Measurements from ENCODE around the gene ZNF516. TPM values are rescaled to one million over a fixed set of nuclear protein-coding genes. Genes with fewer than 3 reads are reported as not detected.
"Not testable (repeated sequence)": the region's sequence is repeated elsewhere in the genome, so short reads cannot be mapped to it uniquely, and the experiment has no call there.

ZNF516 gene
- 10 to 100 TPM; 24.3 to 29.9 (median 26.9) TPM for total RNA-seq
- 1 to 10 TPM; 2.1 to 6.1 (median 2.4) TPM for polyA plus RNA-seq

GRCh38 chr18:76495006-76495370 is at the start of gene ZNF516:
ZNF516 (minus strand) TSS chr18:76495242; CDS start chr18:76443054, 52,188 bp downstream.
- peaks cover 0 to 29% (median 9%) of the 10 kb centered on the region in 4 donors for H3K4me1 ChIP-seq
- no peak for DNase-seq
- intact Hi-C loops (cut with DNase I): loop anchor here (5.0 to 10.0 kb wide), 3 partner anchors 98 to 330 kb away; partner anchors contain the start of gene ZNF236
- H3K27me3 ChIP-seq: no peaks in the 10 kb centered on the region
- peak within 1 kb of the TSS; percentile 89 to 95 (median 94) for H3K27ac ChIP-seq
- WGBS, 2 donors: 1% methylated on average over 64 of the region's 64 CpGs
- H3K9me3 ChIP-seq: no peaks in the 10 kb centered on the region
- TF ChIP-seq POLR2A (IDR thresholded peaks at IDR 0.05) (no peak), POLR2AphosphoS5 (IDR thresholded peaks at IDR 0.05) (peak in 2 of 4 donors; percentile 0 to 49), CTCF (IDR thresholded peaks at IDR 0.05) (no peak)
- no peaks in the 10 kb centered on the region for H3K36me3 ChIP-seq
- peak within 1 kb of the TSS; percentile 62 to 74 (median 66) for H3K4me3 ChIP-seq

- intact Hi-C loops (cut with DNase I): no loop called here
- no peaks in the 10 kb centered on the region for H3K36me3 ChIP-seq
- TF ChIP-seq POLR2AphosphoS5 (IDR thresholded peaks at IDR 0.05) (no peak), CTCF (IDR thresholded peaks at IDR 0.05) (no peak), POLR2A (IDR thresholded peaks at IDR 0.05) (no peak), EP300 (IDR thresholded peaks at IDR 0.05) (no peak)
- DNase-seq: no peak
- no peaks in the 10 kb centered on the region for H3K9me3 ChIP-seq
- H3K27me3 ChIP-seq: no peaks in the 10 kb centered on the region
- H3K4me1 ChIP-seq: no peaks in the 10 kb centered on the region
- no peak overlapping the region for H3K27ac ChIP-seq
- WGBS, 2 donors: 92% methylated on average over 11 of the region's 11 CpGs
- H3K4me3 ChIP-seq: no peak overlapping the region
These were observed 43.8 kb upstream of the ZNF516 start for GRCh38 chr18:76538846-76539245.

- H3K27ac ChIP-seq: no peak overlapping the region
These were observed 42.6 kb upstream of the ZNF516 start for GRCh38 chr18:76537621-76538020.

GRCh38 chr18:76536593-76536992 is 41.6 kb upstream of the ZNF516 start:
- intact Hi-C loops (cut with DNase I); H3K4me1 ChIP-seq; H3K36me3 ChIP-seq; H3K27ac ChIP-seq; H3K4me3 ChIP-seq; H3K27me3 ChIP-seq; H3K9me3 ChIP-seq; DNase-seq: not testable (repeated sequence)
- WGBS, 2 donors: 88 to 93% methylated on average over 5 of the region's 5 CpGs

More at GRCh38 chr18:76537621-76538020, 42.6 kb upstream of the ZNF516 start:
- DNase-seq: no peak
- Histone ChIP-seq H3K27me3 (no peaks in the 10 kb centered on the region), H3K4me1 (no peaks in the 10 kb centered on the region), H3K36me3 (no peaks in the 10 kb centered on the region), H3K9me3 (no peaks in the 10 kb centered on the region), H3K4me3 (no peak overlapping the region)
- 87 to 91% methylated on average over 8 of the region's 8 CpGs for WGBS, 2 donors
- intact Hi-C loops (cut with DNase I): no loop called here
- no peak for TF ChIP-seq EP300 (IDR thresholded peaks at IDR 0.05)
- no peak for TF ChIP-seq POLR2A (IDR thresholded peaks at IDR 0.05)
- no peak for TF ChIP-seq CTCF (IDR thresholded peaks at IDR 0.05)
- no peak for TF ChIP-seq POLR2AphosphoS5 (IDR thresholded peaks at IDR 0.05)

- H3K27ac ChIP-seq: no peak overlapping the region
- H3K4me3 ChIP-seq: no peak overlapping the region
- TF ChIP-seq CTCF (IDR thresholded peaks at IDR 0.05) (no peak), POLR2A (IDR thresholded peaks at IDR 0.05) (no peak), POLR2AphosphoS5 (IDR thresholded peaks at IDR 0.05) (no peak), EP300 (IDR thresholded peaks at IDR 0.05) (no peak)
- intact Hi-C loops (cut with DNase I): no loop called here
- H3K36me3 ChIP-seq: no peaks in the 10 kb centered on the region
- no peaks in the 10 kb centered on the region for H3K27me3 ChIP-seq
- 95 to 96% methylated on average over 8 of the region's 8 CpGs for WGBS, 2 donors
- peaks cover 0 to 17% (median 10%) of the 10 kb centered on the region in 4 donors for H3K4me1 ChIP-seq
- H3K9me3 ChIP-seq: no peaks in the 10 kb centered on the region
- DNase-seq: no peak
These were observed 37.8 kb upstream of the ZNF516 start for GRCh38 chr18:76532875-76533274.

Data from sigmoid colon (tissue), 7 donors.